ENCODE measurements around the gene A1BG.

DNA sequence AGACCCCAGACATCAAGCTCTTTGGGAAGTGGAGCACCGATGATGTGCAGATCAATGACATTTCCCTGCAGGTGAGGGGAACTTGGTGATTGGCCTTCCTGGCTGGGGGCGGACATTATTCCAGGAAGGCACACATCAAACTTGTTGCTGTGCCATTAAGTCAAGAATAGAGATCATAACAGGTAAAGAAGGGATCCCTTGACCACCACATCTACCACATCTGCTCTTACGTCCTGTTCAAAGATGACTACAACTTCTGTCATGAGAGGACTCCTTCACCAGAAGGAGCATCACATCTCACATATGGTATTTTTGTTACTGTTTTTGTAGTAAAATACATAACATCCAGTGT lies 34.9 kb upstream of the A1BG start:
- TF ChIP-seq CTCF (IDR thresholded peaks at IDR 0.05; ENCODE audit: low read depth, low read length, missing input control) (no peak), JUND (IDR thresholded peaks at IDR 0.05) (no peak), RXRA (IDR thresholded peaks at IDR 0.05) (no peak), MAX (IDR thresholded peaks at IDR 0.05) (no peak), TAF1 (conservative IDR thresholded peaks at IDR 0.05) (no peak), SP1 (IDR thresholded peaks at IDR 0.05) (no peak), ATF3 (IDR thresholded peaks at IDR 0.05) (no peak), YY1 (IDR thresholded peaks at IDR 0.05) (no peak), RAD21 (IDR thresholded peaks at IDR 0.05) (no peak), GABPA (IDR thresholded peaks at IDR 0.05 in 1 of 2, conservative IDR thresholded peaks at IDR 0.05 in 1 of 2) (no peak), REST (IDR thresholded peaks at IDR 0.05) (no peak)

Measured in liver (tissue), 3 donors.